Kidney (tissue), 14 donors: Measurements from ENCODE around the gene AKR1C8. TPM values are rescaled to one million over a fixed set of nuclear protein-coding genes. Genes with fewer than 3 reads are reported as not detected.

Experiments
- DNase-seq, 5 donors: peaks; one replicate each; pipeline ENCODE4 v3.0.0-alpha.2; 2013 to 2020
- FAIRE-seq: peaks from 2 replicates; lab custom pipeline; 2012; peaks lifted over from hg19 to GRCh38; lab: Jason Lieb, UNC
- H3K27ac ChIP-seq, 2 donors: one replicate each; pipeline ENCODE4 v1.7.0; 2013; ENCODE audit warnings: low read depth in 2 of 2, low read length in 2 of 2, inconsistent platforms in 1 of 2
- H3K27me3 ChIP-seq: one replicate; pipeline ENCODE4 v1.7.1; 2013; ENCODE audit warnings: low read length, inconsistent platforms; ENCODE audit not compliant: control insufficient read depth, insufficient read depth
- H3K36me3 ChIP-seq, 3 donors: one replicate each; pipeline versions ENCODE4 v1.7.0 to v1.7.1; 2013; ENCODE audit warnings: low read length in 3 of 3, control low read depth in 1 of 3, inconsistent platforms in 1 of 3; ENCODE audit not compliant: insufficient read depth in 3 of 3, control insufficient read depth in 2 of 3
- H3K4me1 ChIP-seq, 3 donors: one replicate each; pipeline versions ENCODE4 v1.7.0 to v1.7.1; 2013; ENCODE audit warnings: low read length in 3 of 3, inconsistent platforms in 1 of 3, low read depth in 1 of 3; ENCODE audit not compliant: control insufficient read depth in 2 of 3, insufficient read depth in 2 of 3
- H3K4me3 ChIP-seq, 3 donors: one replicate each; pipeline versions ENCODE4 v1.7.0 to v1.8.1; 2013; ENCODE audit warnings: low read length in 3 of 3, control low read depth in 1 of 3, inconsistent platforms in 1 of 3
- H3K9ac ChIP-seq, 3 donors: one replicate each; pipeline versions ENCODE4 v1.7.0 to v1.7.1; 2013; ENCODE audit warnings: low read length in 3 of 3, control low read depth in 1 of 3, inconsistent platforms in 1 of 3
- H3K9me3 ChIP-seq, 3 donors: one replicate each; pipeline versions ENCODE4 v1.7.0 to v1.7.1; 2013; ENCODE audit warnings: low read length in 3 of 3, control low read depth in 1 of 3, inconsistent platforms in 1 of 3; ENCODE audit not compliant: control insufficient read depth in 2 of 3, insufficient read depth in 1 of 3
- intact Hi-C: fragments of 100-400 bp; cut with DNase I; formaldehyde crosslinking; loops from one replicate; pipeline ENCODE4 v1.11.1; 2022
- polyA plus RNA-seq: library from polyadenylated mRNA; stranded (reverse); fragments of 350-450 nt; fragmentation: Illumina TruSeq; extraction: RNeasy Lipid Tissue Mini Kit (QIAGEN cat#74804); gene quantifications from one replicate; pipeline ENCODE4 v1.2.3, GENCODE V29; 2014; ENCODE audit warnings: low read depth, low replicate concordance; ENCODE audit not compliant: insufficient read depth
- total RNA-seq: library from RNA; stranded (reverse); fragmentation: NEBNext Ultra II Directional; extraction: Animal tissue kit (Norgen Biotek cat#: 25700); gene quantifications from one replicate; pipeline ENCODE4 v1.2.1, GENCODE V29; 2021
- TF ChIP-seq, protein P1 (sequence below): IDR thresholded peaks from 3 replicates; pipeline ENCODE4 v1.5.1; 2012; ENCODE audit warnings: mild to moderate bottlenecking, moderate library complexity, borderline replicate concordance; ENCODE audit not compliant: insufficient read depth; ENCODE audit errors: extremely low read depth
- donor health status: control.
- donor health status: control.
- donor health status: control.
- donor health status: control.
- donor health status: control.
- donor health status: DM: yes; HTN: yes; CAD: no.
- donor health status: Normal renal cell carcinoma (clear cell type).

The AKR1C8 gene
- total and polyA plus RNA-seq, 2 donors from 2014 or later: 0.66 TPM; not detected in 1

GRCh38 chr10:5195727-5196374 is 10.9 kb upstream of the AKR1C8 start:
- DNase-seq (peak in 1 of 5 donors; percentile 4), FAIRE-seq (peak; percentile 76)
- Histone ChIP-seq H3K36me3 (no peaks in the 10 kb centered on the region), H3K4me3 (no peak overlapping the region), H3K27ac (peak overlapping the region in 1 of 2 donors; percentile 40), H3K9ac (no peak overlapping the region), H3K4me1 (peaks cover 0 to 4% (median 0%) of the 10 kb centered on the region in 3 donors), H3K27me3 (no peaks in the 10 kb centered on the region), H3K9me3 (no peaks in the 10 kb centered on the region)
- TF ChIP-seq, protein P1, sequence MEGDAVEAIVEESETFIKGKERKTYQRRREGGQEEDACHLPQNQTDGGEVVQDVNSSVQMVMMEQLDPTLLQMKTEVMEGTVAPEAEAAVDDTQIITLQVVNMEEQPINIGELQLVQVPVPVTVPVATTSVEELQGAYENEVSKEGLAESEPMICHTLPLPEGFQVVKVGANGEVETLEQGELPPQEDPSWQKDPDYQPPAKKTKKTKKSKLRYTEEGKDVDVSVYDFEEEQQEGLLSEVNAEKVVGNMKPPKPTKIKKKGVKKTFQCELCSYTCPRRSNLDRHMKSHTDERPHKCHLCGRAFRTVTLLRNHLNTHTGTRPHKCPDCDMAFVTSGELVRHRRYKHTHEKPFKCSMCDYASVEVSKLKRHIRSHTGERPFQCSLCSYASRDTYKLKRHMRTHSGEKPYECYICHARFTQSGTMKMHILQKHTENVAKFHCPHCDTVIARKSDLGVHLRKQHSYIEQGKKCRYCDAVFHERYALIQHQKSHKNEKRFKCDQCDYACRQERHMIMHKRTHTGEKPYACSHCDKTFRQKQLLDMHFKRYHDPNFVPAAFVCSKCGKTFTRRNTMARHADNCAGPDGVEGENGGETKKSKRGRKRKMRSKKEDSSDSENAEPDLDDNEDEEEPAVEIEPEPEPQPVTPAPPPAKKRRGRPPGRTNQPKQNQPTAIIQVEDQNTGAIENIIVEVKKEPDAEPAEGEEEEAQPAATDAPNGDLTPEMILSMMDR: no peak
- intact Hi-C loops: no loop called here

GRCh38 chr10:5194431-5194830 is 9.5 kb upstream of the AKR1C8 start:
- DNase-seq (no peak), FAIRE-seq (no peak)
- TF ChIP-seq, protein P1: no peak
- Histone ChIP-seq H3K4me1 (peaks cover 0 to 4% (median 0%) of the 10 kb centered on the region in 3 donors), H3K36me3 (no peaks in the 10 kb centered on the region), H3K27ac (no peak overlapping the region), H3K4me3 (no peak overlapping the region), H3K9me3 (no peaks in the 10 kb centered on the region), H3K27me3 (no peaks in the 10 kb centered on the region), H3K9ac (no peak overlapping the region)
- intact Hi-C loops: no loop called here

DNA sequence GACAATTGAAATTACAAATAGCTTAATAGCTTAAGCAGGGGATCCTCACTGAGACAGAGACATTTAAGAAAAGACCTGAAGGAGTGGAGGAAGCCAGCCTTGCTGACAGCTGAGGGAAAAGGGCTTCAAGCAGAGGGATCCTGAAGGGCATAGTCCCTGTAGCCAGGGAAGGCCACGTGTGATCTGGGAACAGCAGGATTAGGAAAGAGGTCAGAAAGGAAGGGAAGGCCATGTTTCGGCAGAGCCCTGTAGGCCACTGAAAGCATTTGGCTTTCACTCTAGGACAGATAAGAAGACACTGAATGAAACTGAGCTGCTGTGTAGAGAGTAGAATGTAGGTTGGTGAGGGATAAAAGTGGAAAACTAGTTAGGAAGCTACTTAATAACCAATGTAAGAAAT is 3.4 kb upstream of the AKR1C8 start:
- TF ChIP-seq, protein P1: no peak
- no peak for DNase-seq
- FAIRE-seq: no peak
- H3K4me3 ChIP-seq: no peak overlapping the region
- H3K9ac ChIP-seq: no peak overlapping the region
- H3K36me3 ChIP-seq: no peaks in the 10 kb centered on the region
- H3K27me3 ChIP-seq: no peaks in the 10 kb centered on the region
- intact Hi-C loops: no loop called here
- no peaks in the 10 kb centered on the region for H3K9me3 ChIP-seq
- no peak overlapping the region for H3K27ac ChIP-seq
- peaks cover 2 to 17% (median 2%) of the 10 kb centered on the region in 3 donors for H3K4me1 ChIP-seq
